Mammary epithelial cell (primary cell): ENCODE measurements around the gene ATP6V0E2.

Experiments used
- EZH2 ChIP-seq: IDR thresholded peaks from 2 replicates; pipeline ENCODE4 v1.6.1; 2012; ENCODE audit warnings: low read length, inconsistent platforms, borderline replicate concordance
- TF ChIP-seq, protein P1 (sequence below), 2 donors: IDR thresholded peaks in 1 of 2; conservative IDR thresholded peaks in 1 of 2; 2 replicates each; pipeline ENCODE4 v1.5.1; 2011 to 2012; ENCODE audit warnings: inconsistent platforms in 2 of 2, low read length in 2 of 2, mild to moderate bottlenecking in 2 of 2, control low read depth in 1 of 2, low read depth in 1 of 2; ENCODE audit not compliant: insufficient read depth in 1 of 2; ENCODE audit errors: extremely low read depth in 1 of 2

DNA sequence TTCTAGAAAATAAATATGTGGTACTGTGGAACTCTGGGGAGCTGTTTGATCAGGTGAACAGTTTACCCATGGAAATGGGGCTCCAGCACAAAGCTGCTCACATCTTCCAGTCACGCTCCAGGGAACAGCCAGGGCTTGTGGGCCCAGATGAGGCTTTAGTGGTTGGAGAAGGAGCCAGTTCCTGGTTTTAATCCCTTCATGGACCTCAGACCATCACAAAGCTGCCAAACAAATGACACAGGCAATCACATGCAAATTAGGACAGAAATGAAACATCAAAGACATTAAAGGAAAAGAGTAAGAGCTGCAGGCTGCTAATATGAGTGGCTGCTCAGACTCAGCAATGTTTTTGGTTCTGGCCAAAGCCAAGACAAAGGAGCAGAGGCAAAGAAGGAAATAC is 2.2 kb upstream of the ATP6V0E2 start:
- no peak for TF ChIP-seq EZH2
- TF ChIP-seq, protein P1, sequence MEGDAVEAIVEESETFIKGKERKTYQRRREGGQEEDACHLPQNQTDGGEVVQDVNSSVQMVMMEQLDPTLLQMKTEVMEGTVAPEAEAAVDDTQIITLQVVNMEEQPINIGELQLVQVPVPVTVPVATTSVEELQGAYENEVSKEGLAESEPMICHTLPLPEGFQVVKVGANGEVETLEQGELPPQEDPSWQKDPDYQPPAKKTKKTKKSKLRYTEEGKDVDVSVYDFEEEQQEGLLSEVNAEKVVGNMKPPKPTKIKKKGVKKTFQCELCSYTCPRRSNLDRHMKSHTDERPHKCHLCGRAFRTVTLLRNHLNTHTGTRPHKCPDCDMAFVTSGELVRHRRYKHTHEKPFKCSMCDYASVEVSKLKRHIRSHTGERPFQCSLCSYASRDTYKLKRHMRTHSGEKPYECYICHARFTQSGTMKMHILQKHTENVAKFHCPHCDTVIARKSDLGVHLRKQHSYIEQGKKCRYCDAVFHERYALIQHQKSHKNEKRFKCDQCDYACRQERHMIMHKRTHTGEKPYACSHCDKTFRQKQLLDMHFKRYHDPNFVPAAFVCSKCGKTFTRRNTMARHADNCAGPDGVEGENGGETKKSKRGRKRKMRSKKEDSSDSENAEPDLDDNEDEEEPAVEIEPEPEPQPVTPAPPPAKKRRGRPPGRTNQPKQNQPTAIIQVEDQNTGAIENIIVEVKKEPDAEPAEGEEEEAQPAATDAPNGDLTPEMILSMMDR (conservative IDR thresholded peaks at IDR 0.05 in 1 of 2, IDR thresholded peaks at IDR 0.05 in 1 of 2; ENCODE audit: extremely low read depth in 1 of 2, insufficient read depth in 1 of 2, low read depth in 1 of 2, low read length in 2 of 2), result no peak
